ENCODE measurements around the gene CDX2.

The CDX2 gene

DNA sequence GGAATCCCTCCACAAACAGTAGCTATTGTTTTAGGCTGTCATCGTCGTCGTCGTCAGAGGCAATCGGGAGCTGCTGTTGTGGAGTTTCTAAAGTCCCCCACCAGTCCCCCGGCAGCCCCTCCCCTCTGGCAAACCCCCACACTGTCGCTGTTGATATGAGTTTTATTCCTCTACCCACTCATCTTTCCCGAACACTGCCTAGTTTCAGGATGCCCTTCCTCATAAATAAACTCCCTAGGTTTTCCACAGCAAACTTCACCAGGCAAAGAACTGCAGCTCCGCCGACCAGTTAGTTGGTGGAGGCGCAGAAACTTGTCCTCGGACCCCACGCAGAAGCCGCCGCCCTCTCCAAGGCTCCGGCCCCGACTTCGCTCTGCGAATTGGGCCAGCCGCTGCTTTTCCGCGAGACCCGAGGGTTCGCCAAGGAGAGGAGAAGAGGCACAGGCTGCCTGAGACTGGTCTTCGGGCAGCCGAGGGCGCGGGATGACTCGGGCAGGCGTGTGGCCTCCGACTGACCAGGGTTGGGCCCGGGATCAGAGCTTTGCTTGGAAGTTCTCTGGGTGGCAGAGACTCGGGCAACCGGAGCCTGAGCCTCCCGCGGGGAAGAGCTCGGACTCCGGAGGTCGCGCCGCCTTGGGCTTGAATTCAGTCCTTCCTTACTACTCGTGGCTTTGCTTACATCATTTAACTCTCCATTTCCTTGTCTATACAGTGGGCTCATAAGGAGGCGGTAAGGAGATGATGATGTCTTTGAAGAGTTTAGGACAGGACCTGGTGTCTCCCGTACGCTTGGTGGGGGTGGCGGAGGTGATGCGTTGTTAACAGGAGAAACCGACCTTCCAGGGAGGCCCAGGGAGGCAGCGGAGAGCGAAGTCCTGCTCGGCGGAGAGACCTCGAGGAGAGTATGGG is 41.4 kb downstream of the CDX2 start:
- no peak for DNase-seq

DNA sequence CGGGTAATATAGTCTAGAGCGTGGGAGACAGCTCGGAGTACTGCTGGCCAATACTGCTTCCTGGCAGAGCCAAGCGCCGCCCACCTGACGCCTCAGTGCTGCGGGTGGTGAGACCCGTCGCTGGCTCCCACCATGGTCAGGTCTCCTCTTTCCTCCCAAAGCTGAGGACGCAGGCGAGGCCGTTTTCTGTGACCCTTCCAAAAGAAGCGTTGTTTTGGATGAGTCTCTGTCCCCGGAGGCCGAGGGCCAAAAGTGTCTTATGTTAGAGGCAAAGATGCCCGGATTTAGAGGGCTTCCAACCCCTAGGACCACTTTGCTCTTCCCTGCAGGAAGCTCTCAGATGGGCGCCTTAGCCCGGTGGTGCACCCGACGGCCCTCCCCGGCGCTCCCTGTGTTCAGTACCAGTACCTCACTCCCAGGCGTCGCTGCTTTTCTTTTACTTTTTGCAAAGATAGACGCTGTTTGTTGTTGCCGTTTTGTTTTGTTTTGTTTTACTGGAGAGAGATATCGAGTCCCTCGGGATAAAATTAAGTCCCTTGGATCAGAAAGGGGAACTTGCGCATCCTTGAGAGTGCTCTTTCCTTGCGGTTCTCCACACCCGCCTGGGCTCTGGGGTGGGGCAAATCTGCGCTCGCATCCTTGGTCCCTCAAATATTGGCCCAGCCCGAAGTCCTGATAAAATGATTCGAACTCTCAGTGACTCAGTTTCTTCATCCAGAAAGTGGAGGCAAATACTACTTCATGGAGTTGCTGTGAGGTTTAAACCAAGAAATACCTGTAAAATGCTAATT is 42.3 kb downstream of the CDX2 start:
- no peak for DNase-seq

DNA sequence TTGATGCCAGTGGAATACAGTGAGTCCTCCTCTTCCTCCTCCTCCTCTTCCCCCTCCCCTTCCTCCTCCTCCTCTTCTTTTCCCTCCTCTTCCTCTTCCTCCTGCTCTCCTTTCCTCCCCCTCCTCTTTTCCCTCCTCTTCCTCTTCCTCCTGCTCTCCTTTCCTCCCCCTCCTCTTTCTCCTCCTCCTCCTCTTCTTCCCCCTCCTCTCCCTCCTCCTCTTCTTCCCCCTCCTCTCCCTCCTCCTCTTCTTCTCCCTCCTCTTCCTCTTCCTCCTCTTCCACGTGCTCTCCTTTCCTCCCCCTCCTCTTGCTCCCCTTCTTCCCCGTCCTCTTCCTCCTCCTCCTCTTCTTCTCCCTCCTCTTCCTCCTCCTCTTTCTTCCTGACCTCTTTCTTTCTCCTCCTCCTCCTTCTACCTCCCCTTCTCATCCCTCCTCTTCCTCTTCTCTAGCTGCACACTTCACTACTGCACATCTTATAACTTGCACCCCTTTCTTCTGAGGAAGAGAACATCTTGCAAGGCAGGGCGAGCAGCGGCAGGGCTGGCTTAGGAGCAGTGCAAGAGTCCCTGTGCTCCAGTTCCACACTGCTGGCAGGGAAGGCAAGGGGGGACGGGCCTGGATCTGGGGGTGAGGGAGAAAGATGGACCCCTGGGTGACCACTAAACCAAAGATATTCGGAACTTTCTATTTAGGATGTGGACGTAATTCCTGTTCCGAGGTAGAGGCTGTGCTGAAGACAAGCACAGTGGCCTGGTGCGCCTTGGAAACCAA is 43.7 kb downstream of the CDX2 start:
- no peak for DNase-seq

- DNase-seq = no peak
Measured at GRCh38 chr13:27924529-27925141, 44.5 kb downstream of the CDX2 start.

- no peak for DNase-seq
Measured at GRCh38 chr13:27923794-27924528, 45.2 kb downstream of the CDX2 start.

GRCh38 chr13:27922883-27923612 is 46.1 kb downstream of the CDX2 start:
- DNase-seq = no peak

- DNase-seq = no peak
Measured at GRCh38 chr13:27921961-27922882, 46.9 kb downstream of the CDX2 start.

GRCh38 chr13:27921421-27921960 is 47.6 kb downstream of the CDX2 start:
- no peak for DNase-seq

DNA sequence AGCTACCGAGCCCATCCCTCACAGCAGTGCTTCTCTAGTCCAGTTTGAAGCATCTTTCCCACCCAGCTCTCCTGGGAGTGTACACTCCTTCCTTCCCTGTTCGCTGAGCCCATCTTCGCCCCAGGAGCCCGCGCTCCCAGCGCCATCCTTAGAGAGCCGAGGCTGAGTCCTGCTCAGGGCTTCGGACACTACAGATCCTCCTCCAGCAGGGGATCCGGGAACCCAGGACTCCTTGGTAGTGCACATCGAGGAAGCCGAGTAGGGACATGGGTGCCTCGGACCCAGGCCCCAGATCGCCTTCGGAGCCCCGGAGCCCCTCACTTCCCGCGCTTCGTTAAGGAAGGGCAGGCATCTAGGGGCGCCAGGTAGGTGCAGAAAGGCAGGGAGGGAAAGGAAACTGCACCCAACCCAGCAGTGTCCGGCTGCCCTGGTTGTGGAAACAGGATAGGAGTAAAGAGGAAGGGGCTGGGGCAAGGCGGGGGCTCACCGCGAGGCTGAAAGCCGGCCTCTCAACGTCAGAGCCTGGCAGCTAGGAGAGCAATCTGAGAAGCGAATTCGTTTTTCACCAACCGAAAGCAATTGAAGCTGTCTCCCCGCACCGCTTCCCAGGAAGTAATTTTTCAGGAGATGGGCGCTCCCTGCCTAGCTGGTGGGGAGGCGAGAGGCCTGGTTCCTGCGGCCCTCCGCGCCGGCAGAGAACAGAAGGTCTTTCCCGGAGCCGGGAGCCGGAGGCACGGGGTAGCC is 48.3 kb downstream of the CDX2 start:
- DNase-seq = no peak

- no peak for DNase-seq
Measured at GRCh38 chr13:27919934-27920676, 49.0 kb downstream of the CDX2 start, which contains the start of gene PDX1. Gene PDX1 (plus strand): TSS chr13:27920000. CDS start chr13:27920139, 139 bp downstream.

DNA sequence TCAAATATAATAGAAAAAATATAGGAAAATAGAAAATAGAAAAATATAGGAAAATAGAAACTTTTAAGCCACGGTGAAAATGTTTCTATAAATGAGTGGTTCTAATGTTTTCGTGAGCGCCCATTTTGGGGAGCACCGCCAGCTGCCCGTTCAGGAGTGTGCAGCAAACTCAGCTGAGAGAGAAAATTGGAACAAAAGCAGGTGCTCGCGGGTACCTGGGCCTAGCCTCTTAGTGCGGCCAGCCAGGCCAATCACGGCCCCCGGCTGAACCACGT is 49.5 kb downstream of the CDX2 start:
- DNase-seq = no peak

DNA sequence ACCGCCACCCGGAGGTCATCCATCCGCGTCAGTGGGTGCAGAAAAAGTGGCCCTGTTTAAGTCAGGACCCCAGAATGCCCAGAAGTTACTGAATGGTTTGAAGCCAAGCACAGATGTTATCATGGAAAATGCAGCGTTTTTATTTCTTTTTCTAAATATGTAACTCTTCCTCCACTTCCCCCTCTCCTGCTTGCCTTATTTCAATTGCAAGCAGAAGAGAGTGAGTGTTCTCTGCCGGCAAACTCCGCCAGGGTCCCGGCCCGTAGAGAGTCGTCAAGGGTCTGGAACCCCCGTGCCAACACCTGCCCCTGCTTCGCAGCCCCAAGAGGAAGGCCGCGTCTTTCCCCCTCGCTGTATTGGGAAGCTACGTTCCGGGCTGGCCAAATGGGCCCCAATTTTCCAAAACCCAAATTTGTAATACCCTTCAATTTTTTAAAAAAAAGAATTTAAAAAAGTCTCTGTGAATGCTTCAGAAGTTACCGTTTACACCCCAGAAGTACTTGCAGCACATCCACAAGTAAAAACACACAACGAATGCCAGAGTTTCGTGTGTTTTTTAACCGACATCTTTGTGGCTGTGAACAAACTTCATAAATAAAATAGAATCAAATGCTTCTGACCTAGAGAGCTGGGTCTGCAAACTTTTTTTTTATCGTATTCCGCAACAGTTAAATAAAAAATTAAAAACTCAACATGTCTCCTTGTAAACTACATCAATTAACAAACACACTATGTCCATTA is 50.0 kb downstream of the CDX2 start:
- no peak for DNase-seq

DNA sequence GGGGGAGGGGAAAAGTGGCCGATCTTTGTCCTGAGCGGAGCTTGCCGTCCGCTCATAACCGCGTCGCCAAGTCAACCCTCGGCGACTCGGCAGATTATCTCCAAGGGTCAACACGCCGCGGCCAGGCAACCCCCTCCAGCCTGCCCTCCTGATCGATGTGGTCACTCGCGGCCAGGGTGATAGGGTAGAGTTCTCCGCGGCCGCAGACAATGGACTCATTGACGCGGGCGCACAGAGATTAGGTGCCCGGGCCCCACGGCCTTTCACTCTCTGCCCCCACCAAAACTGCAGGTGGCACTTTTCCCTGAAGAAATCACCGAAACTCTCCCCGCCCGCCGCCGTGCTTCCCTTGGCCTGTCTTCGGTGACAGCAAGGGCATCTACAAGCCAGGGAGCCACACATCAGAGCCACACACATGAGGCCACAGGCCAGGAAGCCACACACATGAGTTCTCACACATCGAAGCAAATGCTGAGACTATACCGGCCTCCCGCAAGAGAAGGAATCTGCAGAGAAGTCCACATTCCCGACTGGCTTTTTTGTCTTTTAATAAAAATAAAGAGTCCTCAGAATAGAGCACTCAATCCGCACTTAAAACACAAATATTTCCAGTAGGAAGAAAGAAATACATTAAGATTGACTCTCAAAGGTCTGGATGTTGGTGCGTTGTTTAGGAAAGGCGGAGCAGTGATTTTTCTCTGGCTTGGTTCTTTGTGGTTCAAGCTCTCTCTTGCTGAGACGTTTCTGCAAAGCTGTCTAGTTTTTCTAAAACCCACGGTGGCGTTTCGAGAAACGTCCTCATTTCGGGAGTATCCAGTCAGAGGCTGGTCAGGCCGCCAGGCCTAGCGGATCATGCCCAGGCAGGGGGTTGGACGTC is 50.8 kb downstream of the CDX2 start:
- DNase-seq = no peak

- no peak for DNase-seq
Measured at GRCh38 chr13:27917121-27917947, 51.8 kb downstream of the CDX2 start.

DNA sequence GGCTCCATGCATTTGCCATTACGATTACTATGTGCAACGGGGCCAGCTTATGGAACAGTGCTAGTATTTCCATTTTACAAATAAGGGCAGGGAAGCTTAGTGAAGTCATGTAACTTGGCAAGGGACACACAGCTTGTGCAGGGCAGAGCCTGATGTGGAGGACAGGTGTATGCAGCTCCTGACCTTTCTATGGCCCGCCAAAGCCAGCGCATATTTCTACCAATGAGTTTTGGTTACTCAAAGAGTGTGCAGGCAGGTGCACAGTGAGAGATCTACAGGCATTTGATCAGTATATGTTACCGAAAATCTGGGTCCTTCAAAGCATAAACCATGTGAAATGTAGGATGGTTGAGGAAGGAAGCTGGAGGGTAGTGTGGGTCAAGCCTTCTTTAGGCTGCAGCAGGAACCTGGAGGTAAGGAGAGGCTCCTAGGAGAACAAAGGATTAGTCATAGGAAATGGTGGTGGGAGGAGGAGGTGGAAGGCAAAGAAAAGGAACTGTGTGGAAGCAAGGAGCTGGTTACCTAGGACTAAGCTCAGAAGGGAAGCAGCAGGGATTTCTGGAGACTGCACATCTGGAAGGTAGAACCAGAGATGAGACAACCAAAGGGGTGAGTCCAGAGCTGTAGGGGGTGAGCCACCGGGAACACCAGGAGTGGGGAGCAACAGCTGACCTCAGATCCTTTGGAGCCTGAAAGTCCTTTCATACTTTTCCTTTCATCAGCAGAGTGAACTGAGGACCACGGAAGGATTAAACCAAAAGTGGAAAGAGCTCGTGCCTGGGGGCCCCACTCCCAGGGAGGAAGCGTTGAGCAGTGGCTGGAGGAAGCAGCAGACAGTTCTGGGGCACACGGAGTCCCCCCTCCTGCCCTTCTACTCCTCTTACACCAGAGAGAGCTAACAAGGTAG is 53.6 kb downstream of the CDX2 start:
- no peak for DNase-seq
